GM23338 (cell line): ENCODE data around the gene ZNF605.

Experiments used
- REST ChIP-seq: IDR thresholded peaks from one replicate; pipeline ENCODE4 v1.6.1; 2018; ENCODE audit warnings: antibody characterized with exemption; ENCODE audit not compliant: unreplicated experiment
- ZNF331 ChIP-seq: fragments of 250-450 bp; sonication (Bioruptor Pico); IDR thresholded peaks from 2 replicates; pipeline ENCODE4 v1.5.0; 2020; ENCODE audit warnings: low read depth, mild to moderate bottlenecking, moderate library complexity
- TF ChIP-seq, protein P1 (sequence below), 2 experiments: fragments of 200-600 bp in 1 of 2; sonication (generic) in 1 of 2; conservative IDR thresholded peaks; 2 replicates each; pipeline versions ENCODE4 v1.5.1 to v1.6.1; 2016 to 2017; ENCODE audit warnings: antibody characterized with exemption in 2 of 2, low read depth in 2 of 2, mild to moderate bottlenecking in 2 of 2, moderate library complexity in 1 of 2

DNA sequence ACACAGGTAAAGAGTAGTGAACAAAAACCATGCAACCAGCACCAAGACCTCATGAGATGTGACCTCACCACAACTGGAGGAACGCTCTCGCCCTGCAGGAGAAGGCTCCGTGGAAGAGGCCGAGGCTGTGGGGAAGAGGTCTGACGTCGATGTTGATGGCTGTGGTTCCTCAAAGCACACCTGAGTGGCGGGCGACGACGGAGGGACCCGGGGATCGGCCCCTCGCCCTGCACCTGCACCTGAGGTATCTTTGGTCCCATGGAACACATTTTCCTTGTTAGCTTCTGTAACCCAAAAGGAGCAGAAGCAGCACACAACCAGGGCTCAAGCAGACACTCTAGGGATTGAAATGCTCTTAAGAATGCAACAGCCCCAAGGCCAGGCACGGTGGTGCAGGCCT, 86.6 kb downstream of the ZNF605 start:
- TF ChIP-seq, protein P1, sequence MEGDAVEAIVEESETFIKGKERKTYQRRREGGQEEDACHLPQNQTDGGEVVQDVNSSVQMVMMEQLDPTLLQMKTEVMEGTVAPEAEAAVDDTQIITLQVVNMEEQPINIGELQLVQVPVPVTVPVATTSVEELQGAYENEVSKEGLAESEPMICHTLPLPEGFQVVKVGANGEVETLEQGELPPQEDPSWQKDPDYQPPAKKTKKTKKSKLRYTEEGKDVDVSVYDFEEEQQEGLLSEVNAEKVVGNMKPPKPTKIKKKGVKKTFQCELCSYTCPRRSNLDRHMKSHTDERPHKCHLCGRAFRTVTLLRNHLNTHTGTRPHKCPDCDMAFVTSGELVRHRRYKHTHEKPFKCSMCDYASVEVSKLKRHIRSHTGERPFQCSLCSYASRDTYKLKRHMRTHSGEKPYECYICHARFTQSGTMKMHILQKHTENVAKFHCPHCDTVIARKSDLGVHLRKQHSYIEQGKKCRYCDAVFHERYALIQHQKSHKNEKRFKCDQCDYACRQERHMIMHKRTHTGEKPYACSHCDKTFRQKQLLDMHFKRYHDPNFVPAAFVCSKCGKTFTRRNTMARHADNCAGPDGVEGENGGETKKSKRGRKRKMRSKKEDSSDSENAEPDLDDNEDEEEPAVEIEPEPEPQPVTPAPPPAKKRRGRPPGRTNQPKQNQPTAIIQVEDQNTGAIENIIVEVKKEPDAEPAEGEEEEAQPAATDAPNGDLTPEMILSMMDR (conservative IDR thresholded peaks at IDR 0.05; ENCODE audit: low read depth in 2 of 2), result no peak
- TF ChIP-seq ZNF331 (CRISPR knock-in tag) (no peak), REST (no peak)
